ENCODE results near the gene FHOD3.

FHOD3 gene

GRCh38 chr18:36296650-36297416, 680 bp upstream of the FHOD3 start:
- DNase-seq (ENCODE audit: low spot score), result peak; percentile 47

- DNase-seq (ENCODE audit: low spot score), result peak; percentile 12
These were observed 721 bp downstream of the FHOD3 start for GRCh38 chr18:36298126-36298741.

- DNase-seq (ENCODE audit: low spot score), result no peak
These were observed 1.5 kb downstream of the FHOD3 start for GRCh38 chr18:36299015-36299414.

- no peak for DNase-seq (ENCODE audit: low spot score)
These were observed 2.7 kb downstream of the FHOD3 start for GRCh38 chr18:36300211-36300610.

- no peak for DNase-seq (ENCODE audit: low spot score)
These were observed 4.4 kb downstream of the FHOD3 start for GRCh38 chr18:36301884-36302283.

- DNase-seq (ENCODE audit: low spot score), result no peak
These were observed 5.2 kb downstream of the FHOD3 start for GRCh38 chr18:36302676-36303075.

GRCh38 chr18:36303211-36303844, 5.8 kb downstream of the FHOD3 start:
- DNase-seq (ENCODE audit: low spot score), result no peak

GRCh38 chr18:36304723-36305122, 7.2 kb downstream of the FHOD3 start:
- no peak for DNase-seq (ENCODE audit: low spot score)

- DNase-seq (ENCODE audit: low spot score), result no peak
These were observed 7.9 kb downstream of the FHOD3 start for GRCh38 chr18:36305375-36305774.

- DNase-seq (ENCODE audit: low spot score), result no peak
These were observed 10.0 kb downstream of the FHOD3 start for GRCh38 chr18:36307513-36307912.

- no peak for DNase-seq (ENCODE audit: low spot score)
These were observed 11.4 kb downstream of the FHOD3 start for GRCh38 chr18:36308711-36309435.

GRCh38 chr18:36309436-36310391, 12.2 kb downstream of the FHOD3 start:
- DNase-seq (ENCODE audit: low spot score), result no peak

GRCh38 chr18:36311026-36311570, 13.6 kb downstream of the FHOD3 start:
- DNase-seq (ENCODE audit: low spot score), result no peak

- DNase-seq (ENCODE audit: low spot score), result no peak
These were observed 15.4 kb downstream of the FHOD3 start for GRCh38 chr18:36312806-36313395.

GRCh38 chr18:36314098-36314497, 16.6 kb downstream of the FHOD3 start:
- DNase-seq (ENCODE audit: low spot score), result no peak

- no peak for DNase-seq (ENCODE audit: low spot score)
These were observed 17.2 kb downstream of the FHOD3 start for GRCh38 chr18:36314754-36315153.

GRCh38 chr18:36315736-36316135, 18.2 kb downstream of the FHOD3 start:
- DNase-seq (ENCODE audit: low spot score), result no peak

- DNase-seq (ENCODE audit: low spot score), result no peak
These were observed 18.7 kb downstream of the FHOD3 start for GRCh38 chr18:36316246-36316645.

GRCh38 chr18:36321658-36322407, 24.3 kb downstream of the FHOD3 start:
- no peak for DNase-seq (ENCODE audit: low spot score)

GRCh38 chr18:36322408-36322728, 24.9 kb downstream of the FHOD3 start:
- DNase-seq (ENCODE audit: low spot score), result no peak
